ENCODE data around the gene NSUN7.

GRCh38 chr4:40785727-40786126, 36.0 kb downstream of the NSUN7 start:
- no peak for TF ChIP-seq CTCF (IDR thresholded peaks at IDR 0.05; ENCODE audit: low read length)
- no peak for TF ChIP-seq EZH2 (IDR thresholded peaks at IDR 0.05; ENCODE audit: borderline replicate concordance, low read length)
